GM12878 (cell line): ENCODE measurements around the gene PLCD1. TPM values are rescaled to one million over a fixed set of nuclear protein-coding genes. Genes with fewer than 3 reads are reported as not detected.

Experiments
- ATAC-seq: fragments of 200-7000 bp; cut with Tn5 transposase; 3 replicates; pipeline ENCODE4 v1.9.1; 2020; ENCODE audit warnings: mild to moderate bottlenecking, moderate library complexity
- BruUV-seq: library from RNA; stranded (reverse); fragments of 400-500 nt; replicated peaks from 2 replicates; lab custom pipeline; 2021; lab: Mats Ljungman, UMichigan
- CTCF ChIA-PET: fragments of 300-600 bp; sonication (Branson Sonifier 250); formaldehyde crosslinking; extraction: SDS; loops from one replicate; lab custom pipeline; 2021; ENCODE audit warnings: inconsistent platforms; lab: Yijun Ruan, JAX
- POLR2A ChIA-PET: fragments of 350-600 bp; formaldehyde crosslinking; extraction: SDS; loops from one replicate; lab custom pipeline; 2021; ENCODE audit warnings: inconsistent platforms; lab: Charles Lee
- RAD21 ChIA-PET: fragments of 300-600 bp; sonication (Branson Sonifier 250); formaldehyde crosslinking; loops from one replicate; lab custom pipeline; 2023; ENCODE audit warnings: antibody characterized with exemption; ENCODE audit not compliant: unreplicated experiment; lab: Charles Lee
- SMC1A ChIA-PET: fragments of 300-600 bp; sonication (Branson Sonifier 250); formaldehyde crosslinking; loops from one replicate; lab custom pipeline; 2023; ENCODE audit not compliant: unreplicated experiment, uncharacterized antibody; lab: Charles Lee
- DNase-seq: peaks from one replicate; pipeline ENCODE4 v3.0.0-alpha.2; 2011; ENCODE audit warnings: low read depth, low spot score
- FAIRE-seq: peaks from 3 replicates; lab custom pipeline; 2011; peaks lifted over from hg19 to GRCh38; lab: Jason Lieb, UNC
- H2AFZ ChIP-seq: 2 replicates; pipeline ENCODE4 v1.6.0; 2011; ENCODE audit warnings: low read depth, low read length, control low read depth; ENCODE audit not compliant: control insufficient read depth
- H3K27ac ChIP-seq: 2 replicates; pipeline ENCODE4 v1.5.1; 2011; ENCODE audit warnings: control low read depth; ENCODE audit not compliant: control insufficient read depth, insufficient read depth
- H3K27me3 ChIP-seq, 2 experiments: replicated peaks in 1 of 2; 2 replicates each; pipeline versions ENCODE4 v1.6.0 to v1.6.1; 2011; ENCODE audit warnings: low read length in 1 of 2; ENCODE audit not compliant: control insufficient read depth in 2 of 2, insufficient read depth in 2 of 2
- H3K36me3 ChIP-seq, 2 experiments: 2 replicates each; pipeline ENCODE4 v1.5.1; 2011; ENCODE audit warnings: low read length in 1 of 2; ENCODE audit not compliant: control insufficient read depth in 2 of 2, insufficient read depth in 2 of 2
- H3K4me1 ChIP-seq: 2 replicates; pipeline ENCODE4 v1.6.1; 2011; ENCODE audit warnings: mild to moderate bottlenecking, low read length, moderate library complexity, mixed read lengths; ENCODE audit not compliant: control insufficient read depth, insufficient read depth
- H3K4me2 ChIP-seq: 2 replicates; pipeline ENCODE4 v1.6.0; 2011; ENCODE audit warnings: control low read depth; ENCODE audit not compliant: control insufficient read depth, insufficient read depth
- H3K4me3 ChIP-seq: fragments of 200-600 bp; sonication (generic); 2 replicates; pipeline ENCODE4 v1.5.1; 2016
- H3K79me2 ChIP-seq: 2 replicates; pipeline ENCODE4 v1.6.0; 2011; ENCODE audit warnings: low read length; ENCODE audit not compliant: control insufficient read depth, insufficient read depth
- H3K9ac ChIP-seq: 2 replicates; pipeline ENCODE4 v1.8.0; 2011; ENCODE audit warnings: low read length, control low read depth, mixed read lengths; ENCODE audit not compliant: control insufficient read depth, insufficient read depth
- H3K9me3 ChIP-seq: replicated peaks from 3 replicates; pipeline ENCODE4 v1.5.1; 2011; ENCODE audit warnings: mild to moderate bottlenecking, low read length; ENCODE audit not compliant: control insufficient read depth, insufficient read depth
- H4K20me1 ChIP-seq: 2 replicates; pipeline ENCODE4 v1.6.0; 2011; ENCODE audit not compliant: control insufficient read depth, insufficient read depth
- POLR2AphosphoS5 ChIP-seq: IDR thresholded peaks from 2 replicates; pipeline ENCODE4 v1.6.1; 2011; ENCODE audit warnings: mild to moderate bottlenecking, low read length, inconsistent platforms
- RB1 ChIP-seq: fragments of 450-650 bp; formaldehyde crosslinking; IDR thresholded peaks from 2 replicates; pipeline ENCODE4 v1.6.1; 2017; ENCODE audit warnings: mild to moderate bottlenecking, borderline replicate concordance
- RUNX3 ChIP-seq: IDR thresholded peaks from 2 replicates; pipeline ENCODE4 v1.6.1; 2012; ENCODE audit warnings: low read length, inconsistent platforms
- TCF3 ChIP-seq: IDR thresholded peaks from 2 replicates; pipeline ENCODE4 v1.6.1; 2012; ENCODE audit warnings: low read depth, mild to moderate bottlenecking, low read length, borderline replicate concordance; ENCODE audit not compliant: insufficient read depth
- YY1 ChIP-seq: IDR thresholded peaks from 2 replicates; pipeline ENCODE4 v1.6.1; 2011; ENCODE audit warnings: low read depth, mild to moderate bottlenecking, low read length
- WGBS: methylation state at CpG from one replicate; pipeline ENCODE4 v1.1.6; 2016; ENCODE audit warnings: low lambda C conversion rate; ENCODE audit not compliant: insufficient replicate concordance, insufficient coverage; ENCODE audit errors: missing lambda C conversion rate; 5-methylcytosine and 5-hydroxymethylcytosine counted together
- in situ Hi-C: fragments of 300-500 bp; cut with MboI; formaldehyde crosslinking; loops from 9 replicates; pipeline ENCODE4 v1.14.3; 2018; ENCODE audit warnings: mixed read lengths
- intact Hi-C: fragments of 100-400 bp; cut with micrococcal nuclease; formaldehyde crosslinking; loops from one replicate; pipeline ENCODE4 v1.14.2; 2022; ENCODE audit not compliant: unreplicated experiment
- polyA plus RNA-seq, 11 experiments: library from polyadenylated mRNA; depleted of rRNA in 4 of 11; unstranded in 6 of 11; stranded (reverse) in 5 of 11; fragments of >200 nt; fragmentation: Nextera tagmentation in 4 of 11; fragmentation: Illumina TruSeq in 1 of 11; extraction: Ambion mirVana in 4 of 11; extraction: Trizol in 1 of 11; gene quantifications; 1 replicate in 1 of 11; 2 replicates in 10 of 11; pipeline versions ENCODE4 v1.2.1 to v1.2.3, GENCODE V29; 2011 to 2016; ENCODE audit warnings: inconsistent platforms in 2 of 11, missing spikeins in 2 of 11, low read depth in 1 of 11
- total RNA-seq, 4 experiments: library from RNA; depleted of rRNA in 3 of 4; stranded (reverse); fragments of >200 nt in 3 of 4; fragmentation: Illumina TruSeq in 1 of 4; extraction: Trizol in 1 of 4; gene quantifications; 2 replicates each; pipeline versions ENCODE4 v1.2.1 to v1.2.3, GENCODE V29; 2013 to 2021
- TF ChIP-seq, protein P1 (sequence below): fragments of 150-350 bp; IDR thresholded peaks from 2 replicates; pipeline ENCODE4 v1.6.1; 2016; ENCODE audit warnings: low read depth, low read length
- TF ChIP-seq, protein P2 (sequence below): IDR thresholded peaks from 2 replicates; pipeline ENCODE4 v1.6.1; 2011; ENCODE audit warnings: borderline replicate concordance, low read depth, mild to moderate bottlenecking, moderate library complexity, low read length; ENCODE audit not compliant: insufficient read depth, poor library complexity, severe bottlenecking
- TF ChIP-seq, protein P3 (sequence below): IDR thresholded peaks from 2 replicates; pipeline ENCODE4 v1.6.1; 2011; ENCODE audit warnings: mild to moderate bottlenecking, low read depth, low read length, moderate library complexity; ENCODE audit not compliant: insufficient replicate concordance

Gene PLCD1
- total and polyA plus RNA-seq, 10 of the 15 experiments (the other 5 are each of a cell fraction or from before 2014, with no cell fraction given): 0.20 to 3.9 (median 1.2) TPM; not detected in 1

- TF ChIP-seq TCF3: no peak
- TF ChIP-seq RUNX3: no peak
- TF ChIP-seq POLR2AphosphoS5: no peak
- TF ChIP-seq RB1: no peak
- TF ChIP-seq, protein P1, sequence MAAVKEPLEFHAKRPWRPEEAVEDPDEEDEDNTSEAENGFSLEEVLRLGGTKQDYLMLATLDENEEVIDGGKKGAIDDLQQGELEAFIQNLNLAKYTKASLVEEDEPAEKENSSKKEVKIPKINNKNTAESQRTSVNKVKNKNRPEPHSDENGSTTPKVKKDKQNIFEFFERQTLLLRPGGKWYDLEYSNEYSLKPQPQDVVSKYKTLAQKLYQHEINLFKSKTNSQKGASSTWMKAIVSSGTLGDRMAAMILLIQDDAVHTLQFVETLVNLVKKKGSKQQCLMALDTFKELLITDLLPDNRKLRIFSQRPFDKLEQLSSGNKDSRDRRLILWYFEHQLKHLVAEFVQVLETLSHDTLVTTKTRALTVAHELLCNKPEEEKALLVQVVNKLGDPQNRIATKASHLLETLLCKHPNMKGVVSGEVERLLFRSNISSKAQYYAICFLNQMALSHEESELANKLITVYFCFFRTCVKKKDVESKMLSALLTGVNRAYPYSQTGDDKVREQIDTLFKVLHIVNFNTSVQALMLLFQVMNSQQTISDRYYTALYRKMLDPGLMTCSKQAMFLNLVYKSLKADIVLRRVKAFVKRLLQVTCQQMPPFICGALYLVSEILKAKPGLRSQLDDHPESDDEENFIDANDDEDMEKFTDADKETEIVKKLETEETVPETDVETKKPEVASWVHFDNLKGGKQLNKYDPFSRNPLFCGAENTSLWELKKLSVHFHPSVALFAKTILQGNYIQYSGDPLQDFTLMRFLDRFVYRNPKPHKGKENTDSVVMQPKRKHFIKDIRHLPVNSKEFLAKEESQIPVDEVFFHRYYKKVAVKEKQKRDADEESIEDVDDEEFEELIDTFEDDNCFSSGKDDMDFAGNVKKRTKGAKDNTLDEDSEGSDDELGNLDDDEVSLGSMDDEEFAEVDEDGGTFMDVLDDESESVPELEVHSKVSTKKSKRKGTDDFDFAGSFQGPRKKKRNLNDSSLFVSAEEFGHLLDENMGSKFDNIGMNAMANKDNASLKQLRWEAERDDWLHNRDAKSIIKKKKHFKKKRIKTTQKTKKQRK: no peak
- TF ChIP-seq, all 136 proteins: peak for 0
Observed at GRCh38 chr3:38026856-38027255, 2.6 kb downstream of the PLCD1 start (continued).

GRCh38 chr3:38022896-38023709 lies 6.3 kb downstream of the PLCD1 start:
- Histone ChIP-seq H3K9ac (no peak overlapping the region), H3K4me3 (no peak overlapping the region), H3K27me3 (peaks cover 0 to under 1% of the 10 kb centered on the region in 2 experiments; a peak in 2 of 4 replicates), H2AFZ (no peak overlapping the region), H3K36me3 (no peaks in the 10 kb centered on the region), H4K20me1 (no peaks in the 10 kb centered on the region), H3K79me2 (no peaks in the 10 kb centered on the region), H3K9me3 (no peaks in the 10 kb centered on the region), H3K27ac (no peak overlapping the region), H3K4me2 (peak overlapping the region; percentile 90; the same call in 1 of the 2 replicates), H3K4me1 (no peaks in the 10 kb centered on the region; the same call in none of the 2 replicates)
- ChIA-PET SMC1A (interaction anchor here (0.6 to 0.7 kb wide), 2 partner anchors 49 to 56 kb away, joined by 3 read pairs; no protein-coding TSS in a partner anchor), CTCF (interaction anchor here (1.7 to 2.2 kb wide), 2 partner anchors 18 to 19 kb away, joined by 4 to 7 read pairs; no protein-coding TSS in a partner anchor), RAD21 (interaction anchor here (1.2 kb wide), 1 partner anchor 19 kb away, joined by 3 read pairs; no protein-coding TSS in a partner anchor), POLR2A (interaction anchor here (0.7 to 1.6 kb wide), 3 partner anchors 22 to 132 kb away, joined by 3 to 6 read pairs (median 3); no protein-coding TSS in a partner anchor)
- DNase-seq (no peak), FAIRE-seq (peak; percentile 59), ATAC-seq (no peak)
- 51% methylated on average over 6 of the region's 6 CpGs for WGBS
- in situ Hi-C loops: no loop called here
- intact Hi-C loops: no loop called here
- no TSS peak for BruUV-seq
- TF ChIP-seq TCF3: 0 out of 2 replicates have a peak, but pooled peaks have one; percentile 74
- TF ChIP-seq, protein P2, sequence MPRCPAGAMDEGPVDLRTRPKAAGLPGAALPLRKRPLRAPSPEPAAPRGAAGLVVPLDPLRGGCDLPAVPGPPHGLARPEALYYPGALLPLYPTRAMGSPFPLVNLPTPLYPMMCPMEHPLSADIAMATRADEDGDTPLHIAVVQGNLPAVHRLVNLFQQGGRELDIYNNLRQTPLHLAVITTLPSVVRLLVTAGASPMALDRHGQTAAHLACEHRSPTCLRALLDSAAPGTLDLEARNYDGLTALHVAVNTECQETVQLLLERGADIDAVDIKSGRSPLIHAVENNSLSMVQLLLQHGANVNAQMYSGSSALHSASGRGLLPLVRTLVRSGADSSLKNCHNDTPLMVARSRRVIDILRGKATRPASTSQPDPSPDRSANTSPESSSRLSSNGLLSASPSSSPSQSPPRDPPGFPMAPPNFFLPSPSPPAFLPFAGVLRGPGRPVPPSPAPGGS: peak; percentile 90
- TF ChIP-seq, protein P3, sequence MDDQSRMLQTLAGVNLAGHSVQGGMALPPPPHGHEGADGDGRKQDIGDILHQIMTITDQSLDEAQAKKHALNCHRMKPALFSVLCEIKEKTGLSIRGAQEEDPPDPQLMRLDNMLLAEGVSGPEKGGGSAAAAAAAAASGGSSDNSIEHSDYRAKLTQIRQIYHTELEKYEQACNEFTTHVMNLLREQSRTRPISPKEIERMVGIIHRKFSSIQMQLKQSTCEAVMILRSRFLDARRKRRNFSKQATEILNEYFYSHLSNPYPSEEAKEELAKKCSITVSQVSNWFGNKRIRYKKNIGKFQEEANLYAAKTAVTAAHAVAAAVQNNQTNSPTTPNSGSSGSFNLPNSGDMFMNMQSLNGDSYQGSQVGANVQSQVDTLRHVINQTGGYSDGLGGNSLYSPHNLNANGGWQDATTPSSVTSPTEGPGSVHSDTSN: peak; percentile 39
- no peak for TF ChIP-seq YY1
